Aorta (tissue), 5 donors: ENCODE data around the gene RDH13. TPM values are rescaled to one million over a fixed set of nuclear protein-coding genes. Genes with fewer than 3 reads are reported as not detected.
"Not testable (repeated sequence)": the region's sequence is repeated elsewhere in the genome, so short reads cannot be mapped to it uniquely, and the experiment has no call there.

Experiments
- ATAC-seq: fragments of 200-7000 bp; cut with Tn5 transposase; one replicate; pipeline ENCODE4 v1.9.1; 2022; ENCODE audit warnings: moderate library complexity; ENCODE audit not compliant: low FRiP score
- DNase-seq, 2 donors: peaks; one replicate each; pipeline ENCODE4 v3.0.0-alpha.2; 2020
- H3K27ac ChIP-seq, 2 donors: one replicate each; pipeline ENCODE4 v1.5.1; 2013; ENCODE audit warnings: low read length in 2 of 2, mild to moderate bottlenecking in 2 of 2, moderate library complexity in 2 of 2, control low read depth in 1 of 2, inconsistent platforms in 1 of 2, low read depth in 1 of 2
- H3K27me3 ChIP-seq, 2 donors: one replicate each; pipeline ENCODE4 v1.6.1; 2013; ENCODE audit warnings: control low read depth in 1 of 2, low read length in 1 of 2, mild to moderate bottlenecking in 1 of 2, moderate library complexity in 1 of 2; ENCODE audit not compliant: insufficient read depth in 2 of 2, control insufficient read depth in 1 of 2
- H3K36me3 ChIP-seq, 2 donors: one replicate each; pipeline ENCODE4 v1.6.1; 2013; ENCODE audit warnings: control low read depth in 1 of 2, low read length in 1 of 2, mild to moderate bottlenecking in 1 of 2; ENCODE audit not compliant: insufficient read depth in 2 of 2, control insufficient read depth in 1 of 2
- H3K4me1 ChIP-seq, 2 donors: one replicate each; pipeline ENCODE4 v1.6.1; 2013; ENCODE audit warnings: low read length in 2 of 2, control low read depth in 1 of 2, mild to moderate bottlenecking in 1 of 2, moderate library complexity in 1 of 2; ENCODE audit not compliant: insufficient read depth in 2 of 2, control insufficient read depth in 1 of 2
- H3K4me3 ChIP-seq, 2 donors: one replicate each; pipeline ENCODE4 v1.5.1; 2013; ENCODE audit warnings: low read length in 2 of 2, control low read depth in 1 of 2, mild to moderate bottlenecking in 1 of 2
- H3K9me3 ChIP-seq: one replicate; pipeline ENCODE4 v1.6.1; 2013; ENCODE audit warnings: mild to moderate bottlenecking, low read length; ENCODE audit not compliant: control insufficient read depth
- WGBS, 2 donors: extraction: QIAGEN DNeasy Blood & Tissue Kit; methylation state at CpG; one replicate each; pipeline ENCODE4 v1.1.7; 2013; 5-methylcytosine and 5-hydroxymethylcytosine counted together
- intact Hi-C, 2 donors: fragments of 100-400 bp; cut with DNase I; formaldehyde crosslinking; loops; one replicate each; pipeline versions ENCODE4 v1.14.2 to v1.15.0; 2022
- polyA plus RNA-seq, 2 donors: library from polyadenylated mRNA; stranded (reverse); fragments of 200-250 nt; gene quantifications; one replicate each; pipeline ENCODE4 v1.2.3, GENCODE V29; 2013
- total RNA-seq, 2 donors: library from RNA; stranded (reverse); fragmentation: NEBNext Ultra II Directional; extraction: Animal tissue kit (Norgen Biotek cat#: 25700); gene quantifications; one replicate each; pipeline ENCODE4 v1.2.1, GENCODE V29; 2021
- donor health status: healthy with polysubstance abuse.
- donor health status: Bipolar disorder and iron deficiency.
- donor health status: DM: no; HTN: no; CAD: no.
- donor health status: DM: no; HTN: no; CAD: no.
- donor health status: DM: yes; HTN: yes; CAD: no.

The RDH13 gene
- total and polyA plus RNA-seq, 4 donors, result 3.4 to 14.4 (median 10.7) TPM

DNA sequence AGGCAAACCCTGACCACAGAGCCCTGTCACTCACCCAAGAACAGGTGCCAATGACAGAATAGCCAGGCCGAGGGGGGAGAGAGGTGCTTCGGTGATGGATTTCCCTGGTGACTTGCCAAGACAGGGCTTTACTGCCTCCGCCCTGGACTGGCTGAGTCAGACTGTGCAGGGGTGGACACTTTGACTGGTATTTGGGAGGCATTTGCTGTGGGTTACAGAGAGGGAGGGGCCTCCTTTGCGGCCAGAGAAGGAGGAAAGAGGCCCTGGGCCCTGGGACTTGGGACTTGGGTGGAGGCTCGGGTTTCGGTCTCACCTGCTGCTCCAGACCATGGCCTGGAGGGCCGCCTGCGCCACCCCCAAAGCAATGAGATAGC lies 8.2 kb upstream of the RDH13 start:
- ATAC-seq, result peak; percentile 29
- H3K4me1 ChIP-seq, result no peaks in the 10 kb centered on the region
- H3K36me3 ChIP-seq, result no peaks in the 10 kb centered on the region
- H3K9me3 ChIP-seq, result no peaks in the 10 kb centered on the region
- no peak overlapping the region for H3K4me3 ChIP-seq
- DNase-seq, result peak in 1 of 2 donors; percentile 24
- intact Hi-C loops, result no loop called here
- no peak overlapping the region for H3K27ac ChIP-seq
- peaks cover 0 to 2% of the 10 kb centered on the region in 2 donors for H3K27me3 ChIP-seq
- 44 to 45% methylated on average over 8 of the region's 8 CpGs for WGBS, 2 donors

- peaks cover 0 to 2% of the 10 kb centered on the region in 2 donors for H3K27me3 ChIP-seq
- H3K4me3 ChIP-seq, result no peak overlapping the region
- H3K4me1 ChIP-seq, result no peaks in the 10 kb centered on the region
- no peaks in the 10 kb centered on the region for H3K36me3 ChIP-seq
- ATAC-seq (no peak), DNase-seq (no peak)
- H3K27ac ChIP-seq, result no peak overlapping the region
- intact Hi-C loops, result no loop called here
- WGBS, 2 donors, result 82 to 83% methylated on average over 10 of the region's 10 CpGs
- H3K9me3 ChIP-seq, result no peaks in the 10 kb centered on the region
Observed at GRCh38 chr19:55070466-55071128, 7.6 kb upstream of the RDH13 start.

DNA sequence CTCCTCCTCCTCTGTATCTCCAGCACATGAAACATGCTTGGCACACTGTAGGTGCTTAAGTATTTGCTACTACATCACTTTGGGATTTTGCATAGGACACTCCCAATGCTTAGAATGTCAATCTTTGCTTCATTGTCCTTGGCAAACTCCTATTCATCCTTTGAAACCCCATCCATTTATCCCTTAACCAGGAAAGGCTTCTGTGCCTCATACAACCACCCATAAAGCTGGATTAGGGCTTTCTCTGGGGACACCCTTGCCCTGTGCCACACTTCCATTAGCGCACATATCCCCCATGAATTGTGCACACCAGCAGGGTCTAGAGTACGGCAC lies 6.9 kb upstream of the RDH13 start:
- 95 to 97% methylated on average over 2 of the region's 2 CpGs for WGBS, 2 donors
- H3K4me1 ChIP-seq, result no peaks in the 10 kb centered on the region
- DNase-seq (no peak), ATAC-seq (no peak)
- H3K9me3 ChIP-seq, result no peaks in the 10 kb centered on the region
- no peak overlapping the region for H3K27ac ChIP-seq
- H3K27me3 ChIP-seq, result peaks cover 0 to 2% of the 10 kb centered on the region in 2 donors
- no peak overlapping the region for H3K4me3 ChIP-seq
- no peaks in the 10 kb centered on the region for H3K36me3 ChIP-seq
- intact Hi-C loops, result no loop called here

- WGBS, 2 donors, result 4 to 6% methylated on average over 29 to 30 of the region's 30 CpGs
- Histone ChIP-seq H3K4me3 (no peak overlapping the region), H3K4me1 (no peaks in the 10 kb centered on the region), H3K36me3 (no peaks in the 10 kb centered on the region), H3K27ac (no peak overlapping the region), H3K27me3 (peaks cover 0 to 2% of the 10 kb centered on the region in 2 donors), H3K9me3 (no peaks in the 10 kb centered on the region)
- intact Hi-C loops, result no loop called here
- ATAC-seq (no peak), DNase-seq (peak in 1 of 2 donors; percentile 40)
Observed at GRCh38 chr19:55068950-55069864, 6.3 kb upstream of the RDH13 start.

DNA sequence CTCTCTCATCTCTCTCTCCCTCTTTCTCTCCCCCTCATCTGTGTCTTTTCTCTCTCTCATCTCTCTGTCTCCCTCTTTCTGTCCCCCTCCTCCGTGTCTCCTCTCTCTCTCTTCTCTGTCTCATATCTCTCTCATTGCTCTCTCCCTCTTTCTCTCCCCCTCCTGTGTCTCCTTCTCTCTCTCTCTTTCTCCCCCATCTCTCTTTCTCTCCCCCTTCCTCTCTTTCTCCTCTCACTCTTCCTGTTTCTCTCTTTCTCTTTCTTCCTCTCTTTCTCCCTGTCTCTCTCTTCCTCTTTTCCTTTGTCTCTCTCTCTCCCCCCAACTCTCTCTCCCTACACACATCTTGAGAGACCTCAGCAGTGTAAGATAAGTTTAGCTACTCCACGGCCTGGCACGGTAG lies 4.9 kb upstream of the RDH13 start:
- ATAC-seq, result no peak
- Histone ChIP-seq H3K27ac (no peak overlapping the region), H3K9me3 (no peaks in the 10 kb centered on the region), H3K27me3 (peaks cover 0 to 2% of the 10 kb centered on the region in 2 donors), H3K4me1 (no peaks in the 10 kb centered on the region), H3K36me3 (no peaks in the 10 kb centered on the region), H3K4me3 (no peak overlapping the region)
- intact Hi-C loops, result no loop called here
- DNase-seq, result no peak
- WGBS, 2 donors, result 28 to 34% methylated on average over 3 of the region's 3 CpGs

- no peak overlapping the region for H3K4me3 ChIP-seq
- ATAC-seq, result no peak
- DNase-seq, result no peak
- intact Hi-C loops, result no loop called here
- H3K4me1 ChIP-seq, result no peaks in the 10 kb centered on the region
- H3K27ac ChIP-seq, result no peak overlapping the region
- H3K9me3 ChIP-seq, result no peaks in the 10 kb centered on the region
- H3K36me3 ChIP-seq, result no peaks in the 10 kb centered on the region
- peaks cover 0 to 2% of the 10 kb centered on the region in 2 donors for H3K27me3 ChIP-seq
- 22 to 32% methylated on average over 2 of the region's 2 CpGs for WGBS, 2 donors
Observed at GRCh38 chr19:55066107-55066709, 3.3 kb upstream of the RDH13 start.

- H3K27me3 ChIP-seq, H3K4me1 ChIP-seq, intact Hi-C loops: not testable (repeated sequence)
Observed at GRCh38 chr19:55065516-55065915, 2.6 kb upstream of the RDH13 start.

GRCh38 chr19:55063492-55063843 lies 520 bp upstream of the RDH13 start:
- WGBS, 2 donors, result 42 to 77% methylated on average over 3 of the region's 3 CpGs
- Histone ChIP-seq H3K4me1 (no peaks in the 10 kb centered on the region), H3K36me3 (no peaks in the 10 kb centered on the region), H3K4me3 (no peak overlapping the region), H3K27me3 (no peaks in the 10 kb centered on the region), H3K27ac (no peak overlapping the region), H3K9me3 (no peaks in the 10 kb centered on the region)
- ATAC-seq (no peak), DNase-seq (no peak)
- intact Hi-C loops, result no loop called here

More at GRCh38 chr19:55065516-55065915, 2.6 kb upstream of the RDH13 start:
- not testable (repeated sequence) for DNase-seq, H3K9me3 ChIP-seq, H3K4me3 ChIP-seq, H3K36me3 ChIP-seq, H3K27ac ChIP-seq, ATAC-seq
- WGBS, 2 donors, result 81 to 83% methylated on average over 9 of the region's 9 CpGs
